Activated naive CD4-positive, alpha-beta T cell treated with anti-CD3 and anti-CD28 coated beads, Interleukin-2, amount 10 ng/mL, durations not matched to agents 7 days and 5 days (primary cell): Measurements from ENCODE around the gene TADA2A.

Experiments used
- CTCF ChIA-PET: fragments of 350-600 bp; sonication (Branson Sonifier 250); formaldehyde crosslinking; loops from one replicate; lab custom pipeline; 2021; ENCODE audit warnings: antibody characterized with exemption; lab: Charles Lee
- DNase-seq: peaks from one replicate; pipeline ENCODE4 v3.0.0-alpha.2; 2020
- H3K27ac Mint-ChIP-seq: one replicate; pipeline ENCODE4 v1.8.0; 2021; ENCODE audit warnings: mild to moderate bottlenecking, moderate library complexity, mixed read lengths
- H3K27me3 Mint-ChIP-seq: one replicate; pipeline ENCODE4 v1.8.0; 2021; ENCODE audit warnings: mild to moderate bottlenecking, mixed read lengths
- H3K36me3 Mint-ChIP-seq: one replicate; pipeline ENCODE4 v1.8.0; 2021; ENCODE audit warnings: mixed read lengths
- H3K4me1 Mint-ChIP-seq: one replicate; pipeline ENCODE4 v1.8.0; 2021; ENCODE audit warnings: mixed read lengths
- H3K4me3 Mint-ChIP-seq: one replicate; pipeline ENCODE4 v1.8.0; 2021; ENCODE audit warnings: mild to moderate bottlenecking, moderate library complexity, mixed read lengths
- H3K9me3 Mint-ChIP-seq: one replicate; pipeline ENCODE4 v1.8.0; 2021; ENCODE audit warnings: mixed read lengths

The TADA2A gene

GRCh38 chr17:37483311-37484039 lies 76.8 kb downstream of the TADA2A start:
- no peaks in the 10 kb centered on the region for H3K27me3 Mint-ChIP-seq
- CTCF ChIA-PET = no interaction called here
- no peak overlapping the region for H3K4me3 Mint-ChIP-seq
- no peaks in the 10 kb centered on the region for H3K9me3 Mint-ChIP-seq
- H3K27ac Mint-ChIP-seq = no peak overlapping the region
- H3K4me1 Mint-ChIP-seq = peaks cover 14% of the 10 kb centered on the region
- no peak for DNase-seq
- peaks cover 15% of the 10 kb centered on the region for H3K36me3 Mint-ChIP-seq

- CTCF ChIA-PET = interaction anchor here (0.5 to 0.6 kb wide), 2 partner anchors 12 to 31 kb away, joined by 3 to 6 read pairs; no protein-coding TSS in a partner anchor
- H3K4me1 Mint-ChIP-seq = peaks cover 31% of the 10 kb centered on the region
- DNase-seq = no peak
- H3K4me3 Mint-ChIP-seq = no peak overlapping the region
- H3K9me3 Mint-ChIP-seq = no peaks in the 10 kb centered on the region
- no peak overlapping the region for H3K27ac Mint-ChIP-seq
- peaks cover 2% of the 10 kb centered on the region for H3K27me3 Mint-ChIP-seq
- peaks cover 3% of the 10 kb centered on the region for H3K36me3 Mint-ChIP-seq
Measured at GRCh38 chr17:37485938-37486570, 79.4 kb downstream of the TADA2A start.

GRCh38 chr17:37488009-37488604 lies 81.4 kb downstream of the TADA2A start:
- H3K27me3 Mint-ChIP-seq = peaks cover 5% of the 10 kb centered on the region
- peaks cover 3% of the 10 kb centered on the region for H3K36me3 Mint-ChIP-seq
- CTCF ChIA-PET = interaction anchor here (1.2 kb wide), 1 partner anchor 155 kb away, joined by 3 read pairs; the partner anchor contains the start of gene DDX52
- peak overlapping the region; percentile 88 for H3K27ac Mint-ChIP-seq
- no peaks in the 10 kb centered on the region for H3K9me3 Mint-ChIP-seq
- H3K4me1 Mint-ChIP-seq = peaks cover 36% of the 10 kb centered on the region
- DNase-seq = no peak
- peak overlapping the region; percentile 88 for H3K4me3 Mint-ChIP-seq

GRCh38 chr17:37488607-37489196 lies 82.0 kb downstream of the TADA2A start:
- CTCF ChIA-PET = no interaction called here
- H3K27ac Mint-ChIP-seq = peak overlapping the region; percentile 88
- H3K9me3 Mint-ChIP-seq = no peaks in the 10 kb centered on the region
- DNase-seq = peak; percentile 65
- H3K27me3 Mint-ChIP-seq = peaks cover 5% of the 10 kb centered on the region
- H3K36me3 Mint-ChIP-seq = peaks cover 3% of the 10 kb centered on the region
- peak overlapping the region; percentile 88 for H3K4me3 Mint-ChIP-seq
- H3K4me1 Mint-ChIP-seq = peaks cover 30% of the 10 kb centered on the region

- peaks cover 3% of the 10 kb centered on the region for H3K36me3 Mint-ChIP-seq
- peak within 1 kb of the TSS; percentile 88 for H3K27ac Mint-ChIP-seq
- DNase-seq = peak; percentile 82
- H3K27me3 Mint-ChIP-seq = peaks cover 8% of the 10 kb centered on the region
- CTCF ChIA-PET = no interaction called here
- peaks cover 30% of the 10 kb centered on the region for H3K4me1 Mint-ChIP-seq
- peak within 1 kb of the TSS; percentile 88 for H3K4me3 Mint-ChIP-seq
- H3K9me3 Mint-ChIP-seq = no peaks in the 10 kb centered on the region
Measured at GRCh38 chr17:37489197-37490001, 82.7 kb downstream of the TADA2A start, which contains the start of gene DUSP14. Gene DUSP14, plus strand, starts transcription at chr17:37489891. Its CDS starts 22,382 bp downstream, at chr17:37512273.

- H3K27me3 Mint-ChIP-seq = peaks cover 8% of the 10 kb centered on the region
- H3K4me3 Mint-ChIP-seq = peak overlapping the region; percentile 86
- H3K4me1 Mint-ChIP-seq = peaks cover 30% of the 10 kb centered on the region
- CTCF ChIA-PET = interaction anchor here (1.8 kb wide), 1 partner anchor 326 kb away, joined by 6 read pairs; no protein-coding TSS in a partner anchor
- peak overlapping the region; percentile 86 for H3K27ac Mint-ChIP-seq
- H3K9me3 Mint-ChIP-seq = no peaks in the 10 kb centered on the region
- peak; percentile 84 for DNase-seq
- peaks cover 3% of the 10 kb centered on the region for H3K36me3 Mint-ChIP-seq
Measured at GRCh38 chr17:37490022-37490587, 83.4 kb downstream of the TADA2A start.

- Mint-ChIP-seq H3K9me3 (no peaks in the 10 kb centered on the region), H3K4me1 (peaks cover 30% of the 10 kb centered on the region), H3K27me3 (peaks cover 8% of the 10 kb centered on the region), H3K36me3 (peaks cover 3% of the 10 kb centered on the region), H3K27ac (peak overlapping the region; percentile 86), H3K4me3 (peak overlapping the region; percentile 86)
- DNase-seq = no peak
- CTCF ChIA-PET = interaction anchor here (1.1 to 1.8 kb wide), 2 partner anchors 30 to 325 kb away, joined by 3 to 6 read pairs; no protein-coding TSS in a partner anchor
Measured at GRCh38 chr17:37490638-37491614, 84.2 kb downstream of the TADA2A start.

- no peak overlapping the region for H3K4me3 Mint-ChIP-seq
- peaks cover 8% of the 10 kb centered on the region for H3K27me3 Mint-ChIP-seq
- H3K27ac Mint-ChIP-seq = no peak overlapping the region
- H3K9me3 Mint-ChIP-seq = no peaks in the 10 kb centered on the region
- H3K36me3 Mint-ChIP-seq = peaks cover 3% of the 10 kb centered on the region
- no peak for DNase-seq
- CTCF ChIA-PET = interaction anchor here (1.8 kb wide), 1 partner anchor 324 kb away, joined by 6 read pairs; no protein-coding TSS in a partner anchor
- peaks cover 30% of the 10 kb centered on the region for H3K4me1 Mint-ChIP-seq
Measured at GRCh38 chr17:37492167-37492566, 85.5 kb downstream of the TADA2A start.

GRCh38 chr17:37493249-37494027 lies 86.8 kb downstream of the TADA2A start:
- CTCF ChIA-PET = no interaction called here
- no peak for DNase-seq
- H3K9me3 Mint-ChIP-seq = no peaks in the 10 kb centered on the region
- peaks cover 3% of the 10 kb centered on the region for H3K36me3 Mint-ChIP-seq
- peaks cover 8% of the 10 kb centered on the region for H3K27me3 Mint-ChIP-seq
- no peak overlapping the region for H3K4me3 Mint-ChIP-seq
- no peak overlapping the region for H3K27ac Mint-ChIP-seq
- peaks cover 23% of the 10 kb centered on the region for H3K4me1 Mint-ChIP-seq

- no peak for DNase-seq
- no peak overlapping the region for H3K4me3 Mint-ChIP-seq
- peaks cover 8% of the 10 kb centered on the region for H3K27me3 Mint-ChIP-seq
- no peaks in the 10 kb centered on the region for H3K9me3 Mint-ChIP-seq
- CTCF ChIA-PET = no interaction called here
- H3K36me3 Mint-ChIP-seq = peaks cover 3% of the 10 kb centered on the region
- H3K27ac Mint-ChIP-seq = peak overlapping the region; percentile 45
- peaks cover 16% of the 10 kb centered on the region for H3K4me1 Mint-ChIP-seq
Measured at GRCh38 chr17:37494401-37494831, 87.7 kb downstream of the TADA2A start.

GRCh38 chr17:37494971-37495370 lies 88.3 kb downstream of the TADA2A start:
- no peak for DNase-seq
- no peak overlapping the region for H3K27ac Mint-ChIP-seq
- peaks cover 15% of the 10 kb centered on the region for H3K4me1 Mint-ChIP-seq
- no peaks in the 10 kb centered on the region for H3K9me3 Mint-ChIP-seq
- CTCF ChIA-PET = no interaction called here
- no peak overlapping the region for H3K4me3 Mint-ChIP-seq
- peaks cover 3% of the 10 kb centered on the region for H3K36me3 Mint-ChIP-seq
- peaks cover 8% of the 10 kb centered on the region for H3K27me3 Mint-ChIP-seq

GRCh38 chr17:37500378-37500777 lies 93.7 kb downstream of the TADA2A start:
- Mint-ChIP-seq H3K4me3 (no peak overlapping the region), H3K4me1 (no peaks in the 10 kb centered on the region), H3K9me3 (no peaks in the 10 kb centered on the region), H3K27me3 (no peaks in the 10 kb centered on the region), H3K36me3 (no peaks in the 10 kb centered on the region), H3K27ac (no peak overlapping the region)
- no peak for DNase-seq
- CTCF ChIA-PET = no interaction called here
